HG02759 (cell line): ENCODE results near the gene MBNL2.

Experiments used
- ATAC-seq: cut with Tn5 transposase; IDR thresholded peaks from one replicate; pipeline ENCODE4 v1.9.1; 2021; ENCODE audit warnings: mild to moderate bottlenecking, moderate library complexity; ENCODE audit not compliant: unreplicated experiment

MBNL2 gene

DNA sequence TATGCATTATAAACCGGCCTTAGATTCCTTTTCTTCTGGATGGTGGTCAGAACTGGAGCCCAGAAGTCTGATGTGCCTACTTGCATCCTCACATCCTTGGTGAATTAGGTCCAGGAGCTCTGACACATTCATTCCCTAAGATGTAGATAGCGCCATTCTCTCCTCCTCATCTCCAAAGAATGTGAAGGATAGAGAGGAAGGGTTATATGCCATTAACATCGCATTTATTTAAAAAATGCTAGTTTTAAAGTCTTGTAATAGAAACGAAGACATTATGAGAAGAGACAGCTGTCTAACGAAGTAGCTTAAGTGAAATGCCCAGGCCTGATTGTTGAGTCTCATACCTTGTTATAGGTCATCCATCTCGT is 9.7 kb downstream of the MBNL2 start:
- no peak for ATAC-seq

GRCh38 chr13:97233499-97233898 is 11.4 kb downstream of the MBNL2 start:
- ATAC-seq = no peak

DNA sequence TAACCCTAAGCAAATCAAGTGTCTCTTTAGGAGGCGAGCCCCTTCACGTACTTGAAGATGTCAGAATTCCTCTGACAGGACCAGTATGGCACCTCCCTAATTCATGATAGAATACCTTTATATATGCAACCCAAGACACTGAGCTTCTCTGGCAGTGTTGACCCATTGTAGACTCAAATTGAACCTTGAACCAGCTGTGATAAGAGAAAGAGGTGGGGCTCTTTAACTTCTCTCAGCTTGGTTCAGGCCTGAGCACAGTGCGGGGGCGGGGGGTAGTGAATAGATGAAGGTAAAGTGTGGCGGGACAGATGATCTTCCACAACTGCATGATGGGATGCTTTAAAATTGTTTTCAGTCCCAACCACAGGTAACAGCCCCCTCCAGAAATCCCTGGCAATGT is 12.1 kb downstream of the MBNL2 start:
- no peak for ATAC-seq

GRCh38 chr13:97234742-97235141 is 12.6 kb downstream of the MBNL2 start:
- no peak for ATAC-seq

DNA sequence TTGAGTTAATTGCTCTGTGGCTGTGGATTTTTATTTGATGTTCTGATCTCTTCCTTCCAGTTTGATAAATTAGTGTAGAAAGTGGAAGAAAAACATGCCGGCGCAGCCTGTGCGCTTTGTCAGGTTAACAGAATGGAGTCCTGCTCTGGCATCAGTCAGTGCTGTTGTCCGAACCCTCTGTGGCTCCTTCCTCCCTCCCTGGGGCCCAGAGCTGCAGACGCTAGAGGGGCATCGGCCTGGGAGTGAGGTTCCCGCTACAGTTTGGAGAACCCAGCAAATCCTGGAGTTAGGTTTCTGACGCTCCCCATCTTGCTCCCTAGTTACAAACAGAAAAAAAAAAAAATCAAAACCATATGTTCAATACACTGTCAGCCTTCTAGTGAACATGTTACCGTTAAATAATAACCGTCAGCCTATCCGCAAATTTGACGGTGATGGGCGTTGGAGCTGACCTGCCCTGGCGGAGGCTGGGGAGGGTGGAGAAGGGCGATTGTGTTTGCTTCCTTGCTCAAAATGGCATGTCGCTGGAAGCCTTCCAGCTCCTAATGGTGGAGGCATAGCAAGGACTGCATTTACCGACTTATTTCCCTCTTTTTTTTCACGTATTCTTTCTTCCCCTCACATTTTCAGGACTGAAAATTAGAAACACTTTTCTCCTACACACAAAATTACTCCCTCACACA is 13.6 kb downstream of the MBNL2 start:
- ATAC-seq = no peak

- ATAC-seq = no peak
Measured at GRCh38 chr13:97237388-97237787, 15.3 kb downstream of the MBNL2 start.

DNA sequence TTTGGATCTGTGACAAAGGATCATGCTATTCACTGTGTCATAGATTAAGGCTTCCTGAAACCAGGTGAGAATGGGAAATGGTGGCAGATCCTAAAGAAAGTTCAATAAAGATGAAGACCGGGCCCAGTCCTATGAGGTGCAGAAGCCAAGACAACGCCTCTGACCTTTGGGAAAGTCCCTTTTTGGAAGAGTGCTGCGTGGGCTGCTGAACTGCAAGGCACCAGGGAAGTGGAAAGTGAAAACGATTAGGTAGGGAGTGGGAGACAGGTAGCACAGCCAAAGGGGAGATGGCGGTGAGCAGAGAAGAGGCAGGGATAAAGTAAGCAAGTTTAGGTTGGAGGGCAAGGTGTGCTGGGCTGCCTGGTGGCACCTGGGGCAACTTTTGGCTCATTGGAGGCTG is 16.3 kb downstream of the MBNL2 start:
- ATAC-seq = no peak

- ATAC-seq = no peak
Measured at GRCh38 chr13:97238883-97239282, 16.8 kb downstream of the MBNL2 start.

- no peak for ATAC-seq
Measured at GRCh38 chr13:97239306-97239705, 17.2 kb downstream of the MBNL2 start.

- no peak for ATAC-seq
Measured at GRCh38 chr13:97239943-97240787, 18.0 kb downstream of the MBNL2 start.

- ATAC-seq = no peak
Measured at GRCh38 chr13:97240788-97241734, 18.9 kb downstream of the MBNL2 start.

DNA sequence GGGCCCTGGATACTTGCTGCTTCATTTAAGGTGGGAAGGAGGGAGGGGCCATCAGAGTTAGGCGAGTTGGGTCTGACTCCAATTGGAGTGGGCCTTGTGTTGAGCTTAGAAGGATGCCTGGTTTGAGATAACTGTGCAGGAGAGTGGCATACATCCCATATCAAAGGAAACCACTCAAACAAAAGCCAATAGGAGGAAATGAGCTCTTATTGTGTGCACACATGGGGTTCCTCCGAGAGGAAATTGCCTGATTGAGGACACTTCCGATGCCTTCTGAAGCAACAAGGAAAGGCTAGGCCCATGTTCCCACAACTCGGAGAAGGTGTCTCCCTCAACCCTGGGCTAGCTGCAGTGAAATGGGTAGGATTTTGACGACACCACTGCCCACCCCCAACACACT is 19.6 kb downstream of the MBNL2 start:
- no peak for ATAC-seq

DNA sequence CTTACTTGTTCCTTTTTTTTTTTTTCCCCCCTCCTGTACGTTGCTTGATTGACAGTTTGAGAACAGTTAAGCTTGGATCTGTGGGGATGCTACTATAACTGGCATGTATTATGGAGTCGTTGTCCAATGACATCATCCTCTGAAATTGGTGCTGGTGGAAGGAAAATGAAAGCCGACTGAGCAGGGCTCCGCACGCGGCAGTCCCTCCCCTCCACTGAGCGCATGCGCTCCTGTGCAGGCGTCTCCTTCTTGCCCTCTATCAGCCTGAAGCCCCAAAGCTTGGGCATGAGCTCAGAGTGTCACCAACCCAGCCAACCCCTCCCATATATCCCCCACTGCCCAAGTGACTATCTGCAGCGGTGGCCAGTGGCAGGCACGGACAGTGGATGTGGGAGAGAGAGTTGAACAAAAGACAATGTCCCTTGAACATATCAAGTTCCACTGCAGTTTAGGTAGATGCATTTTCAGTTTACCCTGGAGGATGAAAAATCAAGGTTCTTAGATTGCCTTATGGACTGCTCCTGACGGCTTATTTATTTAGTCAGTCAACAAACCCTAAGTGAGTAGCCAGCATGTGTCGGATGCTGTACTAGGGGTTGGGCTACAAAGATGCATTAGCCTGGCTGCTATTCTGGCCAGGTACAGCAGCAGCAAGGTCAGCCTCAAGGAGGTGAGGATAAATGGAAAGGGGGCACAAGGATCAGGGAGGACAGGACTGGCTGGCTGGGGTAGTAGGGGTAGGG is 20.8 kb downstream of the MBNL2 start:
- no peak for ATAC-seq

DNA sequence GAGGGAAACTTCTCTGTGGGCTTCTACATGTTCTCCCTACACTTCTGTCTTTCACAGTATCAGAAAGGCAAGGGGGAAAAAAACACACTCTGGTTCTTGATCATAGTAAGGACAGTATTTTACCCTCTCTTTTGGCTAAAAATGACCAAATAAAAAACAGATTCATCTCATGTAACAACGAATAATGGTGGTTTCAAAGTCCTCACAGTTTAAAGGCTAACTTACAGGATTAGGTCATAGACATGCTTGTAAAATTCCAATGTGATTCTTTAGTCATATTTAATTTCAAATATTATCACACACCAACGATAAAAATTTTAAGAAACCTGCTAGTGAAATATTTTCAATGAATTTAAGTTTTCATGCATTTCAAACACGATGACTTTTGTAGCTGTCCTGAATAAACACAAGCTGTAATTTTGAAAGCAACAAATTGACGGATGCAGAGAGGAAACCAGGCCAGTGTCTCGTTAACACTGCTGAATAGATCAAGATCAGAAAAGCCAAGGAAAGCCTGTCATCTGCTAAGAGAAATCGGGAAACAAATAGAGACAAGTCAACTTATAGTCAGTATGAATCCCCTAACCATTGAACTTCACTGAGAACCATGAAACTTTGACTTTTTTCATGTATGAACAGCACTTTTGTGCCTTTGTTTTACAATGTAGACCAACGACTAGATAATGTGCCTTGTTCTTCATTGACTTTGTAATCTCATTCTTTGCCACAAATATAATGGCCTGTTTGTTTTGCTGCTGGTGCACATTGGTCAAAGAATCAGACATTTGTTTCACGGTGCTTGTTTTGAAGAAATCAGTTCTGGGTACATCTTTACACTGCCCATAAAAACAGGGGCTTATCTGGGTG is 22.0 kb downstream of the MBNL2 start:
- no peak for ATAC-seq

DNA sequence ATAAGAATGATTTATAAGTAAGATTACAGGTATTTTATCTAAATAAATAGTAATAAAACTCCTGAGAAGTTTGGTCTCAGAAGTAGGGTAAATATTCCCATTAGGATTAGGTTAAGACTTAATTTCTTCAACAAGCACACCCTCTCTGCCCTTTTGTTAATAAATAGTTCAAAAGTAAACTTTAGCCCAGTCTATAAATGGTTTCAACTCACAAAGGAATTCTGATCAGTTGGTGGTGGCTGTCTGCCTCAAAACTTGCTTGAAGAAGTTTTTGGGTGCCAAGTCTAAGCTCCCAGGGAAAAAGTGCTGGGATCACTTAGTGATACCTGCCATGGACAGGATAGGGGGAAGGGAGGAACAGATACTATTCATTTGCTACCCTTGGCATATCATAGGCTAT is 22.9 kb downstream of the MBNL2 start:
- no peak for ATAC-seq

GRCh38 chr13:97246596-97247158 is 24.5 kb downstream of the MBNL2 start:
- no peak for ATAC-seq

GRCh38 chr13:97248243-97248642 is 26.1 kb downstream of the MBNL2 start:
- ATAC-seq = no peak

DNA sequence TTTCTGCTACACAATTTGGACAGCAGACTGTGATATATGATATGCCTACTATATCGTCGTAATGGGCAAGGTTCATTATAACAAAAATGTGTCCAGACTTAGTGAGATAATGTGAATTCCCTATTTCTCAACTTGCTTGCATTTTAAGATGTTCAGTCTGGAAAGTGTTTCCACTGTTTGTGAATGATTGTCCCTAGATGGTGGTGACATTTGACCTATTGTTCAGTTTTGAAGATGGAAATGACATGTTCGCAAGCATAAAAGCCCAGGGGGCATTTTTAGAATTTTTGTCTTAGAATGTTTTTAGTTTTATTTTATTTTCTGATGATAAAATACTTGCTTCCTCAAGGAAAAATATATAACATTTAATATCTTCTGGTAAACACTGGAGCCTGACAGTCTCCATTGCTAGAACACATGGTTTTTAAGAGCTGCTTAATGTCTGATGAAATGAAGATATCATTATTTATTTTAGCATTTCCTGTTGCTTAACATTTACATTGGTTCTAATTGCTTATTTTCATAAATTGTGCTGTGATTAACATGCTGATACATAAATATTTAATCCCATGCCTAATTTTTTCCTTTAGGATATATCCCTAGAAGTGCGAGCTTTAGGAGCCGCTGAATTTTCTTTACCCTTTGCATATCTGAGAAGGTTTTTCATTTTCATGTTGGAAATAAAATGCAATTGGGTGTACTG is 27.1 kb downstream of the MBNL2 start:
- no peak for ATAC-seq
